NCI-H2171 treated with DMSO at 0.1 percent for 48 hours (cell line): ENCODE measurements around the gene TCEA2.
"Not testable (repeated sequence)": the region's sequence is repeated elsewhere in the genome, so short reads cannot be mapped to it uniquely, and the experiment has no call there.

Experiments used
- DNase-seq: peaks from one replicate; lab custom pipeline; 2025; lab: John Stamatoyannopoulos, UW

Gene TCEA2

GRCh38 chr20:64108731-64109681, 46.0 kb downstream of the TCEA2 start:
- DNase-seq: no peak

GRCh38 chr20:64109831-64110391, 46.9 kb downstream of the TCEA2 start:
- DNase-seq: no peak

DNA sequence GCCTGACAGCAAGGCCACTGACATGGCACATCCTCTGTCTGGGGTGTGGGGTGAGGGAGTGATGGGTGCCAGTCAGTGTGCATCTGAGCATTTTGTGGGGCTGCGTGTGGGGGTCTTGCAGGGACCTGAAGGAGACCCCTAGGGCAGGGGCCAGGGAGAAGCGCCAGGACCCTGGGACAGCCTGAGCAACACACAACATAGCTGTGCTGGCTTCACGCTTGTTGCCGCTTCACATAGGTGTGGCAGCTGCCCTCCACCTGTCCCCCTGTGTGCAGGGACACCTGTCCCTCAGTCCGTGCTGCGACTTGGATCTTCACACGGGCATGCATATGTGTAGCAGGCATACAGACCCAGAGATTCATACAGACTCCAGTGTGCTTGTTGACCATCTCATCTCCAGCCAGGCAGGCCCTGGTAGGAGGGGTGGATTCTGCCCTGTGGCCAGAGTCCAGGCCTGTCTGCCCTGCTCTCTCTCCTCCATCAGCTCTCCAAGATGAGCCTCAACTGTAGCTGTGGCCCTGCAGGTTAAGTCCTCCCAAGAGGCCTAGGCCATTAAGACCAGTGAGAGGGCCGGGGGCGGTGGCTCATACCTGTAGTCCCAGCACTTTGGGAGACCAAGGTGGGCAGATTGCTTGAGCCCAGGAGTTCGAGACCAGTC, 47.5 kb downstream of the TCEA2 start:
- DNase-seq: no peak

DNA sequence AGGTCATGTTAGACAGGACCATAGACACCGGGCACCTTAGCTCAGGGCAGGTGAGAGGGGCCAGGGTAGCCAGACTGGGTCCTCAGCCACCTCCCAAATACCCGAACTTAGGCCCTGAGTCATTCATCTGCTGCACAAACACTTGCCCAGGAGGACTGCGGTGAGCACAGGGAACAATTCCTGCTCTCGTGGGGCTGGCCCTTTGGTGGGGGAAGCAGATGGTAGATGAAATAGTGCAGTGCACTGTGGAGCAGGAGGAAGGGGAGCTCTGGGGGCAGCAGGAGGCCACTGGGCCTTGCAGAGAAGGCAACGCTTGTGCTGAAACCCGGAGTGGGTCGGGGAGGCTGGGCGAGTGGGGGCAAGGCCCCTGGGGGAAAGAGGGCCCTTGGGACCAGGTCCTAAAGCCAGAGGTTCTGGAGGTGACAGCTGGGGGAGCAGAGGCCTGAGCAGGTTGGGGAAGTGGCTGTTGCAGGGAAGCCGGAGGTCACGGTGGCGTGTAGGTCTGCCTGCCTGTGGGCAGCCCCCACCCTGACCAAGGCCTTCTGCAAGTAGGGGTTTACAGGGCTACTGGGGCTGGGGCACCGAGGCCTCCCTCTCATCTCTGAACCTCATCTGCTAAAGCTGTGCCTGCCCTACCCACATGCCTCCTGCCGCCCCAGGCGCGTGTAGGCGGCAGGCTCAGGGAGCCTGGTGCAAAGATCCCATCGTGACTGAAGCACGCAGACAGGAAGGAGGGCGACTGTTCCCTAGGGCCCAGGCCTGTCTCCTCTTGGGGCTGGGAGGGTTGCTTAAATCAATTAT, 49.0 kb downstream of the TCEA2 start:
- DNase-seq: peak; percentile 59

DNA sequence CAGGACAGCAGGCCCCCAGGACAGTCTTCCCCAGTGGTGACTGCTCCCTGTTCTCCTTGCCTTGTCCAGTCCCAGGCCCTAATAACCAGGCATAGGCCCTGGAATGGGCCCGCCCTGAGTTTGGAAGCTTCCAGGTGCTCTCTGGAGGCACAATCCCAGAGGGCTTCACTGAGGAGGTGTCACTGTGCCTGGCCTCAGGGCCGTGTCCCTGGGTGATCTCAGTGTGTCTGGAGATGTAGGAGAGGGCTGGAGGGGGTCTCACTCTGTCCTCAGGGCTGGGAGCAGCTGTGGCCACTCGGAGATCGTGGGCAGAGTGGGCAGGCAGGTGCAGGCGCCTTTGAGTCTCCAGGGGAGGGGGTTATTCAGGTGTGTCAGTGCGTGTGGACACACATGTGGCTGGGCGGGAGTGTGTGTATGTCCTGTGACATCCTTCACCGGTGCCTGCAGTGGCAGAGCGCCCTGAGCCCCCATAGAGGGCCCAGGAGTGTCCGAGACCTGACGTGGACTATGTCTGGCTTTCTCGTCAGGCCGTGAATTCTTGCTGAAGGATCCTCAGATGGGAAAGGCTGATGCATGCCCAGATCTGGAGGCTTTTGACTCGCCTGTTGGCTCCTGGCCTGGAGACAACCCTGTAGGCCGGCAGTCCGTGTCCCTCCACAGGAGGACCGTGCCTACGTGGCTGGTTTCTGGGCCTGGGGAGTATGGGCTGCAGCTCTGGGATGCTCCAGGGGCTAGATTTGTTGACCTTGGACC, 49.9 kb downstream of the TCEA2 start:
- no peak for DNase-seq

GRCh38 chr20:64113444-64113775, 50.4 kb downstream of the TCEA2 start:
- DNase-seq: no peak

- no peak for DNase-seq
Observed at GRCh38 chr20:64113796-64114355, 50.9 kb downstream of the TCEA2 start.

DNA sequence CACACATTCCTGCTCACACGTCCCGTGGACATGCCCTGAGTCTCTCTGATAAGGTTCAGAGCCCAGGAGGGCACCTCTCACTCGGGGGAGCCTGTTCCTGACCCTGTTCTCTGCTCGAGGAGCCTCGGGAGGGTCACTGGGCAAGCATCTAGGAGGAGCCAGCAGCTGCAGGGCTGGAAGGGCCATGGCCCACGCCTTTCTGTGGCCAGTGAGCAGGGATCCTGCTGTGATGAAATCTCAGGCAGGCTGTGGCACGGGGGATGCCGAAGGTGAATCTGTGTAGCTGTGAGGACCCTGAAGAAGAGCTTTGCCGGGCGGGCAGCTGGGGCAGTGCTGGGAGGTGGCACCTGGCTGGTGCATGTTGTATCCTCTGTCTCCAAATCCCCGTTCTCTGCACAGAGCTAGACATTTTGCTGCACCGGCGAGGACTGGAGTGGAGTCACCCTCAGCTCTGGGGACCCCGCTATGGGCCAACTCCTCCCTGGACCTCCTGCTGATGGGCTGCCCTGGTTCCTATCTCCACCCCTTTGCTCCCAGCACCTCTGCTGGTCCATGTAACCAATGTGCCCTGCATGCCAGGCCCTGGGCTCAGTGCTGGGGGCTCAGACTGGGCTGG, 51.5 kb downstream of the TCEA2 start:
- no peak for DNase-seq

DNA sequence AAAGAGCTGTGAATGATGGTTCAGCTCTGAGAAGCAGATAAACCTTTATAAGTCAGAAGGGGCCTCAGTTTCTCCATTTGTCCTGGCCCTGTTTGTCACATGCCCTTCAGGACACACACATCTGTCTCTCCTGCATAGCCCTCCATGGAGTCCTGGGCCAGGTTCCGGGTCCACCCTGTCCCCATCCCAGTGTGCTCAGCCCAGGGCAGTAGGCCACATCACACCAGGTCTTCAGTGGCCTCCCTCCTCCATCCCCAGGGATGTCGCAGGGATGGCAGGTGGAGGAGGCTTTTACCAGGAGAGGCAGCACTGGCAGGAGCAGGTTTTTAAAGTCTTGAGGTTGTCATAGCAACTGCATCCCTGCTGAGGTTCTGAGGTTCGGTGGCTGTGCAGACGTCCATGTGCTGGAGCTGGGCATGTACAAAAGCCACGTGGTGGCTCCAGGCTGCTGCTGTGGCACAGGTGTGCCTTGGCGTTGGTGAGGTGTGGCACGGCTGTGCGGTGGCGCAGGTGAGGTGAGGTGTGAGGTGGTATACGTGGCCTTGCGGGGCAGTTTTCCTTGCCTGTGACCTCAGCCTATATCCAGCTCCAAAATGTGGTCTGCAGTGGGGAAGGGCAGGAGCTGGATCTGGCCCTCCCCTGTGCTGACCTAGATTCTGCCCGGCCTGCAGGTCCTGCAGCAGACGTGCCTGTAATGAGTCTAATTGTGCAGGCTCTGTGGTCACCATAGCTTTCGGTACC, 52.3 kb downstream of the TCEA2 start:
- DNase-seq: no peak

DNA sequence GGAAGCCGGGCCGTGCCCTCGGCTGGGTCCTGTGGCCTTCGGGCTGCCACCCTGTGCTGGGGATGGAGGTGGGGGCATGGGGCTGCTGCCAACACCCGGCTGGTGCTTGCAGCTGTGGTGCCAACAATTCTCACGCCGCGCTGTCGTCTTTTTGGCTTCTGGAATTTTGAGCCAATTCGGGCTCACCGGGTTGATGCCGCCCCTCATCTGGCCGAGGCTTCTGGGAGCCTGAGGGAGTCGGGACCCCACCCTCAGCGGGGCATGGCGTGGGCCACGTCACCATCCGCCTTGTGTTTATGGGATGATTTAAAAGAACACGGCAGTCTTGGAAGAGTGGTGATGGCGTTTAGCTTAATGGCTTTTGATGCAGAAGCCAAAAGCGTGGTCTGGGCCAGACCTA, 53.0 kb downstream of the TCEA2 start:
- DNase-seq: no peak

DNA sequence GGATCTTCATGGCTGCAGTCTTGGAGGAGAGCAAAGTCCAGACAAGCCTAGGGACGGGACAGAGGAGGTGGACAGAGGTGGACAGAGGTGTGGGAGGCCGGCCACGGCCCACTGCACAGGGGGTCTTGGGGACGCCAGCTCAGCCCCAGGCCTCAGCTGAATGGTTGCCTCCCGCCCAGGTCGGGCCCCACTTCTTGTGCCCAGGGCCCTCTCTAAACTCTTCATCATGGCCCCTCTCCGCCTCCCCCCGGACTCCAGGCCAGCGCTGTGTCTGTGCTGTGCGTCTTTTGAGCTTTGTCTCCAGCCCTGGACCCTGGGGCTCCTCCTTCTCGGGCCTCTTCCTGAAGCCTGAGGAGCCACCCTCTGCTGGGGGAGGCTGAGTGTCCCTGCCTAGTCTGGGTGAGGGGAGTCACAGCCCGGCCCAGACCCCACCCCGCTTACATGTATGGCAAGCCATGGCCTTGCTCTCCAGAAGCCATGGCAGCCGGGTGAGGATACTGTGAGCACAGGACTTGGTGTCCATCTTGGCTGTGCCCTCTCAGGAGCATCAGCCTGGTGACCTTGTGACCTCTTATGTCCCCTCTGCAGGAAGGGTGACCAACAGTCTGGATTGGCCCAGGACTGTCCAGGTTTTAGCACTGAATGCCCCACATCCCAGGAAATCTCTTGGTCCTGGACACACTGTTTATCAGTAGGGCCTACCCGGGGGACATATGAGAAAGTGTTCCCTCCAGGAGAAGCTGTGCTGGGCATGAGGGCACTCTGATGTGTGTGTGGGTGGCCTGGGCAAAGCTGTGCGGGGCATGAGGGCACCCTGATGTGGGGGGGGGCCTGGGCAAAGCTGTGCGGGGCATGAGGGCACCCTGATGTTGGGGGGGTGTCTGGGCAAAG, 53.8 kb downstream of the TCEA2 start:
- no peak for DNase-seq

- DNase-seq: not testable (repeated sequence)
Observed at GRCh38 chr20:64117432-64117777, 54.4 kb downstream of the TCEA2 start.

GRCh38 chr20:64119301-64119680, 56.3 kb downstream of the TCEA2 start:
- DNase-seq: no peak

- DNase-seq: no peak
Observed at GRCh38 chr20:64119681-64120341, 56.8 kb downstream of the TCEA2 start.

DNA sequence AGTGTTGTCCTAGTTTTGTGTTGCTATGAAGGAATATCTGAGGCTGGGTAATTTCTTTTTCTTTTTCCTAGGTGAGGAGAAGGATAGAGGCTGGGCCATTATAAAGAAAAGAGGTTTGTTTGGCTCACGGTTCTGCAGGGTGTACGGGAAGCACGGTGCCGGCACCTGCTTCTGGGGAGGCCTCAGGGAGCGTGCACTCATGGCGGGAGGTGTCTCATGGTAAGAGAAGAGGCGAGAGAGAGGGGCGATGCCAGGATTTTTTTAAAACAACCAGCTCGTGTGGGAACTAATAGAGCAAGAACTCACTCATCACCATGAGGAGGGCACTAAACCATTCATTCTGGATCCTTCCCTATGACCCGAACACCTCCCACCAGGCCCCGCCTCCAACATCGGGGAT, 58.6 kb downstream of the TCEA2 start:
- DNase-seq: no peak
